Breast epithelium (tissue), 4 donors: Measurements from ENCODE around the gene MAP2K3. TPM values are rescaled to one million over a fixed set of nuclear protein-coding genes. Genes with fewer than 3 reads are reported as not detected.

Experiments used
- DNase-seq, 2 donors: peaks; one replicate each; pipeline ENCODE4 v3.0.0-alpha.2; 2019; ENCODE audit warnings: low spot score in 2 of 2
- H3K27ac ChIP-seq, 2 donors: fragments of 200-600 bp; sonication (generic) in 1 of 2; one replicate each; pipeline ENCODE4 v1.5.1; 2016 to 2019; ENCODE audit warnings: mild to moderate bottlenecking in 1 of 2
- H3K27me3 ChIP-seq, 2 donors: fragments of 200-600 bp; sonication (generic) in 1 of 2; one replicate each; pipeline versions ENCODE4 v1.5.1 to v1.6.0; 2017 to 2019; ENCODE audit warnings: control low read depth in 1 of 2, mild to moderate bottlenecking in 1 of 2
- H3K36me3 ChIP-seq: fragments of 200-600 bp; one replicate; pipeline ENCODE4 v1.5.1; 2019
- H3K4me1 ChIP-seq, 2 donors: fragments of 200-600 bp; sonication (generic); one replicate each; pipeline ENCODE4 v1.5.1; 2016 to 2019; ENCODE audit warnings: control low read depth in 1 of 2
- H3K4me3 ChIP-seq, 3 donors: fragments of 200-600 bp; sonication (generic); 1 replicate in 2 of 3; 2 replicates in 1 of 3; pipeline ENCODE4 v1.5.1; 2016 to 2019; ENCODE audit warnings: mild to moderate bottlenecking in 3 of 3, moderate library complexity in 2 of 3
- H3K9me3 ChIP-seq, 2 donors: fragments of 200-600 bp; sonication (generic) in 1 of 2; one replicate each; pipeline ENCODE4 v1.5.1; 2016 to 2019; ENCODE audit warnings: control low read depth in 1 of 2
- POLR2A ChIP-seq: fragments of 450-650 bp; IDR thresholded peaks from one replicate; pipeline ENCODE4 v1.6.1; 2016; ENCODE audit warnings: antibody characterized with exemption, mild to moderate bottlenecking, moderate library complexity
- POLR2AphosphoS5 ChIP-seq, 3 donors: sonication (generic); formaldehyde crosslinking; IDR thresholded peaks; one replicate each; pipeline ENCODE4 v1.6.1; 2017; ENCODE audit warnings: antibody characterized with exemption in 3 of 3
- intact Hi-C: fragments of 100-400 bp; cut with DNase I; formaldehyde crosslinking; loops from one replicate; pipeline ENCODE4 v1.15.1; 2023; ENCODE audit warnings: low total_unique reads
- total RNA-seq, 3 donors: library from RNA; depleted of rRNA; stranded (reverse); fragments of >200 nt; gene quantifications; one replicate each; pipeline ENCODE4 v1.1.0, GENCODE V29; 2016
- TF ChIP-seq, protein P1 (sequence below), 3 donors: fragments of 450-650 bp; IDR thresholded peaks; one replicate each; pipeline ENCODE4 v1.5.1; 2016 to 2017; ENCODE audit warnings: antibody characterized with exemption in 3 of 3, mild to moderate bottlenecking in 3 of 3, moderate library complexity in 3 of 3

Gene MAP2K3
- total RNA-seq, 3 donors from 2014 or later = 16.0 to 26.9 (median 22.0) TPM

DNA sequence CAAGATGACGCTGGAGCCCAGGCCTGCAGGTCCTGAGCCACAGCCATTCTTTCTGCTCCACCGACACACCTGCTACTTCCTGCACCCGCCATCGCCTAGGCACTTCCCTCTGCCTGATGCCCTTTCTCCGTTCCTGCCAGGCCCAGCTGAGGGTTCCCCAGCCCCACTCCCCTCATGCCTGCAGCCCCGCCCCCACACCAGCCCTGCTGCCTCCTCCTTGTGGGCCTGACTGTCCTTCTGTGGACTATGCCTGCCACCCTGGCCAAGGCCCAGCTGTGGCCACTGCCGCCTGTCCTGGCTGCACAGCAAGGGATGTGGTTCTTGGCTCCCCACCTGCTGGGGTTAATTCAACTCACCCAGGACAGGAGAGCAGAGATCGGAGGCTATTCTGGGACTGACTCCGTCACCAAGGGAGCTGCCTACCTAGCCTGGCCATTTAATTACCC lies 38.8 kb upstream of the MAP2K3 start:
- H3K4me1 ChIP-seq = peaks cover 3 to 6% of the 10 kb centered on the region in 2 donors
- intact Hi-C loops = no loop called here
- TF ChIP-seq POLR2A (no peak), POLR2AphosphoS5 (IDR thresholded peaks at IDR 0.05) (no peak)
- TF ChIP-seq, protein P1, sequence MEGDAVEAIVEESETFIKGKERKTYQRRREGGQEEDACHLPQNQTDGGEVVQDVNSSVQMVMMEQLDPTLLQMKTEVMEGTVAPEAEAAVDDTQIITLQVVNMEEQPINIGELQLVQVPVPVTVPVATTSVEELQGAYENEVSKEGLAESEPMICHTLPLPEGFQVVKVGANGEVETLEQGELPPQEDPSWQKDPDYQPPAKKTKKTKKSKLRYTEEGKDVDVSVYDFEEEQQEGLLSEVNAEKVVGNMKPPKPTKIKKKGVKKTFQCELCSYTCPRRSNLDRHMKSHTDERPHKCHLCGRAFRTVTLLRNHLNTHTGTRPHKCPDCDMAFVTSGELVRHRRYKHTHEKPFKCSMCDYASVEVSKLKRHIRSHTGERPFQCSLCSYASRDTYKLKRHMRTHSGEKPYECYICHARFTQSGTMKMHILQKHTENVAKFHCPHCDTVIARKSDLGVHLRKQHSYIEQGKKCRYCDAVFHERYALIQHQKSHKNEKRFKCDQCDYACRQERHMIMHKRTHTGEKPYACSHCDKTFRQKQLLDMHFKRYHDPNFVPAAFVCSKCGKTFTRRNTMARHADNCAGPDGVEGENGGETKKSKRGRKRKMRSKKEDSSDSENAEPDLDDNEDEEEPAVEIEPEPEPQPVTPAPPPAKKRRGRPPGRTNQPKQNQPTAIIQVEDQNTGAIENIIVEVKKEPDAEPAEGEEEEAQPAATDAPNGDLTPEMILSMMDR (IDR thresholded peaks at IDR 0.05) = no peak

DNA sequence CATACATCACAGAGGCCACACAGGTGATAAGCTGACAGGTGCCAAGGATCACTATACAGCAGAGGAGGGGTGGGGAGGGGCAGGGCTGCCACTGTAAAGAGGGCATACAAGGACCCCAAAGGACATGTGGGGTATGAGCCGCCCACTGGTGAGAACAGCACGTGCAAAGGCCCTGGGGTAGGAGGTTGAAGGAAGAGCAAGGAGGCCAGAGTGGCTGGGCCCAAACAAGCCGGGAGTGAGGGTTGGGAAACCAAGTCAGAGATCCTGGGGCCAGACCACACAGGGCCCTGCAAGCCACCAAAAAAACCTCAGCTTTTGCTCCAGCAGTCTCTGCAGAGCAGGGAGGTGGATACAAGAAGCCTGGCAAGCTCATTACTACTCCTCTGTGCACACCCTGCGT lies 37.8 kb upstream of the MAP2K3 start:
- peaks cover 5 to 6% of the 10 kb centered on the region in 2 donors for H3K4me1 ChIP-seq
- TF ChIP-seq POLR2A = no peak
- TF ChIP-seq, protein P1 (IDR thresholded peaks at IDR 0.05) = no peak
- no peak for TF ChIP-seq POLR2AphosphoS5 (IDR thresholded peaks at IDR 0.05)

More for the DNA sequence above, 38.8 kb upstream of the MAP2K3 start:
- no peaks in the 10 kb centered on the region for H3K9me3 ChIP-seq
- no peak overlapping the region for H3K27ac ChIP-seq
- H3K4me3 ChIP-seq = no peak overlapping the region
- no peak for DNase-seq
- no peaks in the 10 kb centered on the region for H3K27me3 ChIP-seq
- no peaks in the 10 kb centered on the region for H3K36me3 ChIP-seq

DNA sequence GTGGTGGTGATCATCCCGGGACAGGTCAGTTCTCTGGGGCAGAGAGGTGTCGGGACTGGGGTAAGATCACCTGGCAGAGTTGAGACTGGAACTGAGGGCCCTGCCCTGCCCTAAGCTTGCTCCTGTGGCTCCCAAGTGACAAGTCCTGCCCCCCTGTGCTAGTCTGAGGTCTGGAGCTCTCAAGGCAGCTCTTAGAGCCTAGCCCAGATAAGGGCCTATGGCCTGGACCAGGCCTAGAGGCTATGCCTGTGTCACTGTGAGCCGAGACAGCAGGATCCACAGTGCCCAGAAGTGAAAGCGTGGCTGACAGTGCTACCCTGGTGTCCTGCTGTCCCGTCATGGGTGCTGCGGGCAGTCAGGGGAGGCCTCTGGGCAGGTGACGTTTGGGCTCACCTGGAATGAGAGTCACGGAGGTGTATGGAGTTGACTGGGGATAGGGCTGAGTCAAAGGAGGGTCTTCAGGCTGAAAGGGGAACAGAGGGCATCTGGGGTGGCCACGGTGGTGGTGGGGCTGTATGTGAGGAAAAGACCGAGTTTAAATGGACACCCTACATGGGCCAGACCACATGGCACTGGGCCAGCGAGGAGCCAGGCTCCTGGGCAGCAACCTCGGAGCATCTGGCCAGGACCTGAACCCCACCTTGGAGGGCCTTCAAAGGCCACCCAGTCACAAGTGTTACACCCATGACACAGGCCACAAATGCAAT lies 36.8 kb upstream of the MAP2K3 start:
- no peaks in the 10 kb centered on the region for H3K27me3 ChIP-seq
- H3K4me3 ChIP-seq = no peak overlapping the region
- H3K4me1 ChIP-seq = peaks cover 0 to 10% of the 10 kb centered on the region in 2 donors
- DNase-seq = no peak
- intact Hi-C loops = no loop called here
- H3K36me3 ChIP-seq = no peaks in the 10 kb centered on the region
- no peak overlapping the region for H3K27ac ChIP-seq
- no peaks in the 10 kb centered on the region for H3K9me3 ChIP-seq
- TF ChIP-seq POLR2AphosphoS5 (IDR thresholded peaks at IDR 0.05) = no peak
- no peak for TF ChIP-seq POLR2A
- TF ChIP-seq, protein P1 (IDR thresholded peaks at IDR 0.05) = no peak

More for the DNA sequence above, 37.8 kb upstream of the MAP2K3 start:
- H3K27me3 ChIP-seq = no peaks in the 10 kb centered on the region
- no peaks in the 10 kb centered on the region for H3K36me3 ChIP-seq
- no peak overlapping the region for H3K4me3 ChIP-seq
- no peaks in the 10 kb centered on the region for H3K9me3 ChIP-seq
- intact Hi-C loops = no loop called here
- H3K27ac ChIP-seq = no peak overlapping the region
- DNase-seq = no peak

DNA sequence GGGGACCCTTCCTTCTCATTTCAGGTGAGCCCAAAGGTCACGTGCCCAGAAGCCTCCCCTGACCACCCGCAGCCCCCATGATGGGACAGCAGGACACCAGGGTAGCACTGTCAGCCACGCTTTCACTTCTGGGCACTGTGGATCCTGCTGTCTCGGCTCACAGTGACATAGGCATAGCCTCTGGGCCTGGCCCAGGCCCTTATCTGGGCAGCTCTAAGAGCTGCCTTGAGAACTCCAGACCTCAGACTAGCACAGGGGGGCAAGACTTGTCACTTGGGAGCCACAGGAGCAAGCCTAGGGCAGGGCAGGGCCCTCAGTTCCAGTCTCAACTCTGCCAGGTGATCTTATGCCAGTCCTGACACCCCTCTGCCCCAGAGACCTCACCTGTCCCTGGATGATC lies 36.0 kb upstream of the MAP2K3 start:
- Histone ChIP-seq H3K4me3 (no peak overlapping the region), H3K4me1 (peaks cover under 1 to 10% of the 10 kb centered on the region in 2 donors), H3K36me3 (no peaks in the 10 kb centered on the region), H3K9me3 (no peaks in the 10 kb centered on the region), H3K27me3 (no peaks in the 10 kb centered on the region), H3K27ac (peak overlapping the region in 1 of 2 donors; percentile 12)
- intact Hi-C loops = no loop called here
- TF ChIP-seq POLR2AphosphoS5 (IDR thresholded peaks at IDR 0.05) (no peak), POLR2A (no peak)
- TF ChIP-seq, protein P1 (IDR thresholded peaks at IDR 0.05) = no peak
- no peak for DNase-seq

DNA sequence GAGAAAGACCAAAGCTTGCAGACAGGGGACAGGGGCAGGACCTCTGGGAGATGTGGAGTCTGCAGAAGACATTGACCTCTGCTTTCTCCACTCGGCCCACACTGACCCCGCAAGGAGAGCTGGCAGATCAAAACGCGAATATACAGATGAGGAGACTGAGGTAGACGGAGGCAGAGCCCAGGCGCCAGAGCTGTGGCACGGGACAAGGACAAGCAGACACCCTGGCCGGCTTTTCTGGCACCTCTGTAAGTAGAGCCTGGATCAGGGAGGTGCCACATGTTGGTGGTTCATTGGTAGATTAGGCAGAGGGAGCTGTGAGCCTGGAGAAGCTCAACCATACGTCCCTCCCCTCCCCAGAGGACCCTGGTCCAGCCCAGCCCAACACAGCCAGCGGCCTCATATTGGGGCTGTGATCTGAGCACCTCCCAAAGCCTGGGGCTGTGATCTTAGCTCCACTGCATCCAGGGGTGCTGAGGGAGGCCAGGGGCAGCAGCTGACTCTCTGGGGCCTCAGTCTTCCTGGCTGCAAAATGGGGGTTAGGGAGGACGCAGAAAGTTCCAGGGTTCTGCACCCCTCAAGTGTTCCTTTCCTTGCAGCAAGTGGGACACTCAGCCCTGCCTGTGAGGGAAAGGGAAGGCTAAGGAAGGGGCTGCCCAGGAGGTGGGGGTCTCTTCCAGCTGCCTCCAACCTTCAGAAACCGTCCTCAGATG lies 35.3 kb upstream of the MAP2K3 start:
- no peaks in the 10 kb centered on the region for H3K9me3 ChIP-seq
- intact Hi-C loops = no loop called here
- TF ChIP-seq, protein P1 (IDR thresholded peaks at IDR 0.05) = no peak
- TF ChIP-seq POLR2A (no peak), POLR2AphosphoS5 (IDR thresholded peaks at IDR 0.05) (no peak)
- H3K4me1 ChIP-seq = peaks cover 5 to 10% of the 10 kb centered on the region in 2 donors
- H3K36me3 ChIP-seq = no peaks in the 10 kb centered on the region
- H3K27ac ChIP-seq = peak overlapping the region in 1 of 2 donors; percentile 32
- no peak overlapping the region for H3K4me3 ChIP-seq
- H3K27me3 ChIP-seq = no peaks in the 10 kb centered on the region
- DNase-seq = no peak
